ENCODE measurements around the gene CNRIP1. TPM values are rescaled to one million over a fixed set of nuclear protein-coding genes. Genes with fewer than 3 reads are reported as not detected.

The CNRIP1 gene
- total and polyA plus RNA-seq, 3 experiments from 2014 or later: 0.11 TPM; not detected in 2

DNA sequence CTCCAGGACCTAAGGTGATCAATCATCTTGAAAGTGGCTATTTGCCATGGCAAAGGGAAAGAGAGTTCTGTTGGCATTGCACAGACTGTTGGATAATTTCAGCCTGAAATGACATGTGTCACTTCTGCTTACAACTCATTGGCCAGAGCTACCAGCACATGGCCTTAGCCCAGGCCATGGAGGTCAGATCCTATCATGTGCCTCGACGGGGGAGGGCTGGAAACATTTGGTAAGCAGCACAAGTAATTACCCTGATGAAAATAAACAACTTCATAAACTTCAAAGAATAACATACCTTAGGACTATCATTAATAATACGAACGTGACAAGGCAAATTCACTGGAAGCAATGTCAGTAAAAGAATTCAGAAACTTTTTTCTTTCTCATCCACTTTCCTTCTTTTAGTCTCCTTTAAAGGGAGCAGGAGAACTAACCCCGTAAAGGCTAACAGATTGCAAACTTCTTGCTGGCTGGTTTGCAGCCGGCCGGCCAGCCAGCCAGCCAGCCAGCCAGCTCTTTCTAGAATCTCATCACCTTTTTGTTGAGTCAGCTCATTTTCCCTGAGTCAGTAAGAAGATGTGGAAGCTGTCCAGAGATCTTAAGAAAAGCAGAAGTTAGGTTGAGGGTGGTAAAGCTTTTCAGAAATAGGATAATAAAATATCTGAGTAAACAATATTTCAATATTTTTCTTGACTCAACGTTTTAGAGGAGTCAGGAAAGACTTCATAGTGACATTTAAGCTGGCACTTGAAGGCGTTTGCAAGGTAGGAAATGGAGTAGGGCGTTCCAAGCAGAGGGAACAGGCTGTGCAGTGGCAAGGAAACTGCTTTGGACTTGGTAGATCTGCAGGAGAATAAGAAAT is 31.9 kb downstream of the CNRIP1 start:
- ChIA-PET POLR2A (no interaction called here), CTCF (no interaction called here)

DNA sequence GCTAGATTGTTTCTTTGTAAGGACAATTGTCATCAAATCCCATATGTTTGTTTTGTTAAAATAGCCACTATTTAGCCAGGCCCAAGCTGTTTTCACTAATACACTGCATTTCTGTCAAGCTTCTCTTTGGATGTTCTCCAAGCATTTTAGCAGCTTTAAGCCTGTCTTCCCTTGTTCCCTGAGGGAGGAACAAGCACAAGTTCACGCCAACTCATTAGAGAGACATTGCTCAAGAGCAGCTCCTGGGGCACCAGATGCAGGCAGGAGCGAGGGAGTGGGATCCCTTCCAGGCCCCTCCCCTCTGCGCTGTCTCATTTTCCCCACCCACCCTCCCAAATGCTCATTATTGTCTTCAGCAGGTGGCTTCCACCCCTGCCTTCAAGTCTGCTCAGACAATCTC is 34.9 kb downstream of the CNRIP1 start:
- Histone ChIP-seq H3K4me3 (ENCODE audit: low read length) (no peak overlapping the region), H3K27ac (ENCODE audit: low read depth, low read length) (no peak overlapping the region), H3K9me3 (ENCODE audit: low read length) (no peaks in the 10 kb centered on the region), H3K27me3 (ENCODE audit: insufficient read depth, low read length, poor library complexity, severe bottlenecking) (no peaks in the 10 kb centered on the region), H3K4me1 (ENCODE audit: insufficient read depth, low read length) (peaks cover 4% of the 10 kb centered on the region), H3K36me3 (ENCODE audit: insufficient read depth, low read length) (no peaks in the 10 kb centered on the region)
- H3K4me1 Mint-ChIP-seq: peaks cover 0 to 7% (median 0%) of the 10 kb centered on the region in 3 donors
- ChIA-PET POLR2A (no interaction called here), CTCF (interaction anchor here (0.7 to 6.0 kb wide), 5 partner anchors 8 to 163 kb away, joined by 3 to 53 read pairs (median 4); no protein-coding TSS in a partner anchor)
- no peaks in the 10 kb centered on the region for H3K9me3 Mint-ChIP-seq
- H3K36me3 Mint-ChIP-seq: no peaks in the 10 kb centered on the region
- H3K27ac Mint-ChIP-seq: no peak overlapping the region
- H3K4me3 Mint-ChIP-seq: no peak overlapping the region
- DNase-seq: no peak
- H3K27me3 Mint-ChIP-seq: peaks cover 14 to 29% of the 10 kb centered on the region in 2 donors

More for the DNA sequence above, 31.9 kb downstream of the CNRIP1 start:
- no peaks in the 10 kb centered on the region for H3K9me3 Mint-ChIP-seq
- peak overlapping the region in 1 of 8 donors; percentile 62 for H3K27ac Mint-ChIP-seq
- H3K27me3 Mint-ChIP-seq: peaks cover 7 to 32% of the 10 kb centered on the region in 2 donors
- no peaks in the 10 kb centered on the region for H3K36me3 Mint-ChIP-seq
- no peaks in the 10 kb centered on the region for H3K27me3 ChIP-seq (ENCODE audit: insufficient read depth, low read length, poor library complexity, severe bottlenecking)
- H3K4me3 Mint-ChIP-seq: no peak overlapping the region
- no peaks in the 10 kb centered on the region for H3K9me3 ChIP-seq (ENCODE audit: low read length)
- H3K4me1 ChIP-seq (ENCODE audit: insufficient read depth, low read length): no peaks in the 10 kb centered on the region
- H3K4me1 Mint-ChIP-seq: peaks cover 0 to 1% (median 0%) of the 10 kb centered on the region in 3 donors
- H3K4me3 ChIP-seq (ENCODE audit: low read length): no peak overlapping the region
- DNase-seq: no peak
- H3K36me3 ChIP-seq (ENCODE audit: insufficient read depth, low read length): no peaks in the 10 kb centered on the region
- H3K27ac ChIP-seq (ENCODE audit: low read depth, low read length): no peak overlapping the region

DNA sequence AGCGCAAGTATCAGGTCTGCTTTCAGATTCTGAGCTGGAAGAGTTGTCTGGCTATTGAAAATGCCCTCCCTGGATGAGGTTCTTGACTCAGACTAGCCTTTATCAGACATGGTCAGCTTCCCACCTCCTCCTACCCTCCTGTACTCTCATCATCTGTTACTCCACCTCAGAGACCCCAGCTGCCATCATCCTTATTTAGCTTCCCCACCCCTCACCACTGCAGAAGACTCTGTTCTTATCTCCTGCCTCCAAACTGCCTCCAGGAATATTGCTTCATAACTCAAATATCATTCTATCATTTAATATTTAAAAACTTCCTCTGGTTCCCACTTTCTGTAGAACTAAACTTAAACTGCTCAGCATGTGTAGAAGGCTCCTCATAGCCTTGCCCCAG is 36.3 kb downstream of the CNRIP1 start:
- Mint-ChIP-seq H3K4me3 (no peak overlapping the region), H3K4me1 (peaks cover 0 to 7% (median 0%) of the 10 kb centered on the region in 3 donors), H3K27ac (no peak overlapping the region), H3K36me3 (no peaks in the 10 kb centered on the region), H3K9me3 (no peaks in the 10 kb centered on the region), H3K27me3 (peaks cover 12 to 28% of the 10 kb centered on the region in 2 donors)
- ChIA-PET POLR2A (no interaction called here), CTCF (interaction anchor here (0.6 to 6.0 kb wide), 11 partner anchors 8 to 161 kb away, joined by 3 to 53 read pairs (median 4); no protein-coding TSS in a partner anchor)
- H3K36me3 ChIP-seq (ENCODE audit: insufficient read depth, low read length): no peaks in the 10 kb centered on the region
- peaks cover 4% of the 10 kb centered on the region for H3K4me1 ChIP-seq (ENCODE audit: insufficient read depth, low read length)
- H3K27me3 ChIP-seq (ENCODE audit: insufficient read depth, low read length, poor library complexity, severe bottlenecking): no peaks in the 10 kb centered on the region
- no peaks in the 10 kb centered on the region for H3K9me3 ChIP-seq (ENCODE audit: low read length)
- no peak overlapping the region for H3K27ac ChIP-seq (ENCODE audit: low read depth, low read length)
- no peak overlapping the region for H3K4me3 ChIP-seq (ENCODE audit: low read length)
- no peak for DNase-seq

DNA sequence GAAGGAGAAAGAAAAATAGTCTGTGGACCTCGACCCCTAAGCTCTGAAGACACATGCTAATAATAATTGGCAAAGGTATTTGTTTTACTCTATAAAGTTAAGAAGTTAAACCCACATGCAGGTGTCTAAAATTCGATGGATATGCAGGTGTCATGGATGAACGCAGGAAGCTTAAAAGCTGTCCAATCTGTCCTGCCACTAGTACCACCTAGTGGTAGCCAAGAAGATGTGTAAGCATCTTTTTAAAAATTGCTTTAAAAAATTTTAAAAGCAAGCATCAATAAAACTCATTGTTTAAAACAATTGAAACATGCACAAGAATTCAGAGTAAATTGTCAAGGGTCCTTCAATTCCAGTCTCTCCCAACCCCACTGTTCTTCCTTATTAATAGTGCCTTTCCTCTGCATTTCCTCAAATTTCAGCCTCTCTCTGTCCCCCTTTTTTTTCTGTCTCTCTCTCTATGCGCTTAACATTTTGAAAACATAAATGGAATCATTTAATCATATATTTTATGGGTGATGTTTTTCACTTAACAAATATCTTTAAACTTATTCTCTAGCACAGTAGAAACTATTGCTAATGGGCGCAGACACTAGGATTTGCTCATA is 36.8 kb downstream of the CNRIP1 start:
- no peak overlapping the region for H3K27ac ChIP-seq (ENCODE audit: low read depth, low read length)
- peak in 3 of 5 donors; percentile 2 to 40 (median 40) for DNase-seq
- CTCF ChIA-PET: interaction anchor here (0.6 to 6.0 kb wide), 14 partner anchors 9 to 161 kb away, joined by 3 to 53 read pairs (median 4); no protein-coding TSS in a partner anchor
- no peaks in the 10 kb centered on the region for H3K36me3 ChIP-seq (ENCODE audit: insufficient read depth, low read length)
- no peaks in the 10 kb centered on the region for H3K9me3 ChIP-seq (ENCODE audit: low read length)
- no peak overlapping the region for H3K4me3 Mint-ChIP-seq
- POLR2A ChIA-PET: no interaction called here
- H3K4me3 ChIP-seq (ENCODE audit: low read length): no peak overlapping the region
- no peak overlapping the region for H3K27ac Mint-ChIP-seq
- peaks cover 0 to 7% (median 0%) of the 10 kb centered on the region in 3 donors for H3K4me1 Mint-ChIP-seq
- H3K27me3 Mint-ChIP-seq: peaks cover 11 to 27% of the 10 kb centered on the region in 2 donors
- H3K27me3 ChIP-seq (ENCODE audit: insufficient read depth, low read length, poor library complexity, severe bottlenecking): no peaks in the 10 kb centered on the region
- H3K9me3 Mint-ChIP-seq: no peaks in the 10 kb centered on the region
- H3K36me3 Mint-ChIP-seq: no peaks in the 10 kb centered on the region
- peaks cover 4% of the 10 kb centered on the region for H3K4me1 ChIP-seq (ENCODE audit: insufficient read depth, low read length)

DNA sequence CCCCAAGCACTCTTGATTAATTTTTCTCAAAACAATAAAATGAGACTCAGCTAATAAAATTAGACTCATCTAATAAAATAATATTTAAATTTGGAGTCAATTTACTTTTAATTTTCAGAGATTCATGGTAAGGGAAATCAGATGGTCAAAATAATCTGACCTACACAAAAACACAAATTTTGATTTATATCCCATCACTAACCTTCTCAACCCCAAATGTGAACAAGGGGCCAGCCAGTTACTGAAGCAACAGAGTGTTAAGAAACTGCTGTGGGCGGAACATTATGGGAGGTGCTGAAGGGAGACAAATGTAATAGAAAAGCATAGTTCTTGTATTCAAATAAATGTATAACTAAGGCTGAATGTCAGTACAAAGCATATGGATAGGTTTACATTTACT is 39.0 kb downstream of the CNRIP1 start:
- DNase-seq: no peak
- ChIA-PET CTCF (interaction anchor here (1.0 kb wide), 1 partner anchor 161 kb away, joined by 3 read pairs; no protein-coding TSS in a partner anchor), POLR2A (no interaction called here)
- no peaks in the 10 kb centered on the region for H3K36me3 Mint-ChIP-seq
- H3K4me1 Mint-ChIP-seq: peaks cover 0 to 7% (median 0%) of the 10 kb centered on the region in 3 donors
- no peak overlapping the region for H3K4me3 Mint-ChIP-seq
- no peaks in the 10 kb centered on the region for H3K36me3 ChIP-seq (ENCODE audit: insufficient read depth, low read length)
- peaks cover 14 to 36% of the 10 kb centered on the region in 2 donors for H3K27me3 Mint-ChIP-seq
- no peak overlapping the region for H3K27ac Mint-ChIP-seq
- H3K27ac ChIP-seq (ENCODE audit: low read depth, low read length): no peak overlapping the region
- H3K4me1 ChIP-seq (ENCODE audit: insufficient read depth, low read length): peaks cover 4% of the 10 kb centered on the region
- H3K27me3 ChIP-seq (ENCODE audit: insufficient read depth, low read length, poor library complexity, severe bottlenecking): no peaks in the 10 kb centered on the region
- no peaks in the 10 kb centered on the region for H3K9me3 ChIP-seq (ENCODE audit: low read length)
- no peaks in the 10 kb centered on the region for H3K9me3 Mint-ChIP-seq
- no peak overlapping the region for H3K4me3 ChIP-seq (ENCODE audit: low read length)

DNA sequence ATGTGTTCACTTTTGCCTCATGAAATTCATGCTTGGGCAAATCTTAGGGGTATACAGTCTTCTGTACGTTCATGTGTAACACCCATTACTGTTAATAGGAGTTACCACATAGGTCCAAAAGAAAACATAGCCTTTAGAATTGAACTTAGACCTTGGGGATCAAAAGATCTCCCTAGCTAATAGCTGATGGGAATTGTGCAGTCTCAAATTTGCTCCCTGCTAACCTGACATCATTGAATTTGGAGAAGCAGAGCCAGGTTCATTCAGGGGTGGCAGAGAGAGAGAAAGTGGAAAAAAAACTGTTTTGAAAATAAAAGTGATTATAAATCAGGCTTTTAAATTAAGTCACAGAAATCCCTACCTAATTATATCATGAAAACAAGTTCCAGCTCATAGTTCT is 39.4 kb downstream of the CNRIP1 start:
- Mint-ChIP-seq H3K4me1 (peaks cover 0 to 7% (median 0%) of the 10 kb centered on the region in 3 donors), H3K27ac (no peak overlapping the region), H3K9me3 (no peaks in the 10 kb centered on the region), H3K27me3 (peaks cover 14 to 40% of the 10 kb centered on the region in 2 donors), H3K36me3 (no peaks in the 10 kb centered on the region), H3K4me3 (no peak overlapping the region)
- POLR2A ChIA-PET: no interaction called here
- H3K9me3 ChIP-seq (ENCODE audit: low read length): no peaks in the 10 kb centered on the region
- peaks cover 4% of the 10 kb centered on the region for H3K4me1 ChIP-seq (ENCODE audit: insufficient read depth, low read length)
- H3K36me3 ChIP-seq (ENCODE audit: insufficient read depth, low read length): no peaks in the 10 kb centered on the region
- no peak overlapping the region for H3K4me3 ChIP-seq (ENCODE audit: low read length)
- no peak for DNase-seq
- H3K27me3 ChIP-seq (ENCODE audit: insufficient read depth, low read length, poor library complexity, severe bottlenecking): peaks cover under 1% of the 10 kb centered on the region
- CTCF ChIA-PET: interaction anchor here (1.0 kb wide), 1 partner anchor 161 kb away, joined by 3 read pairs; no protein-coding TSS in a partner anchor
- H3K27ac ChIP-seq (ENCODE audit: low read depth, low read length): no peak overlapping the region

DNA sequence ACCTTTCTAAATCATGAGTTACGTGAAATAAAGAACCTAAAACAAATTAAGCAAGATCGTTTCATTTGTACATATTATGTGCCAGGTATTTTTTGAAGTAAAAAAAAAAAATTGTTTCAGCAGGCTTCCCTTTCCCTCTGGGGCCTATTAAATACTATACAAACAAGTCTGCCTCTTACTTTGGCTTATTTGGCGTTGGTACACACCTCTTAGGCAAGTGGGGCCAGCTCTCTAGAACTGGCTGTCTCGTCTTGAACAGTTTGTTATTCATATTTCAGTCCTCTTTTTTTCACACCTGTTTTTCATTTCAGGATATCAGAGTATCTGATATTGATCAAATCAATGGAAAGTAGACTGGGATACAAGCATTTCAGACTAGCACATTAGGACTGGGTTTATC is 40.1 kb downstream of the CNRIP1 start:
- Histone ChIP-seq H3K4me1 (ENCODE audit: insufficient read depth, low read length) (peaks cover 4% of the 10 kb centered on the region), H3K27me3 (ENCODE audit: insufficient read depth, low read length, poor library complexity, severe bottlenecking) (peaks cover 3% of the 10 kb centered on the region), H3K9me3 (ENCODE audit: low read length) (no peaks in the 10 kb centered on the region), H3K36me3 (ENCODE audit: insufficient read depth, low read length) (no peaks in the 10 kb centered on the region), H3K27ac (ENCODE audit: low read depth, low read length) (no peak overlapping the region), H3K4me3 (ENCODE audit: low read length) (no peak overlapping the region)
- Mint-ChIP-seq H3K4me1 (peaks cover 0 to 7% (median 0%) of the 10 kb centered on the region in 3 donors), H3K27ac (no peak overlapping the region), H3K36me3 (no peaks in the 10 kb centered on the region), H3K9me3 (no peaks in the 10 kb centered on the region), H3K27me3 (peaks cover 14 to 43% of the 10 kb centered on the region in 2 donors), H3K4me3 (no peak overlapping the region)
- ChIA-PET CTCF (no interaction called here), POLR2A (no interaction called here)
- DNase-seq: no peak

DNA sequence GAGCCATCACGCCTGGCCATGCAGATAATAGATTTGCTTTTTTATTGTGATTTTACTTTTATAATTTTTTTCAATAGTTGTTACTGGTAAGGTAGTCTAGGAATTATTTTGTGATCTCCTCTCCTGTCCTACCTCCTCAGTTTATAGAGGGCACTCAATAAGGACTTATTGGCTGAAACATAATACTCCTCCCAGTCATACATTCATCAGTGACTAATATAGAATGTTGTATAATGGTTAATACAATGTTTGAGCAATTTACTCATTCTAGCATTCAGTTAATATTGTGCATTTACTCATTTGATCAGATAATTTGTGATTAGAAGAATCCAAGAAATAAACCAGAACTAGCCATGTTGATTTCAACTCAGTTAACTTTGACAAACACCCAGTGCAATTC is 41.6 kb downstream of the CNRIP1 start:
- POLR2A ChIA-PET: no interaction called here
- DNase-seq: no peak

More for the DNA sequence above, 41.6 kb downstream of the CNRIP1 start:
- CTCF ChIA-PET: interaction anchor here (1.0 kb wide), 1 partner anchor 156 kb away, joined by 3 read pairs; no protein-coding TSS in a partner anchor
- H3K27me3 ChIP-seq (ENCODE audit: insufficient read depth, low read length, poor library complexity, severe bottlenecking): peaks cover 3% of the 10 kb centered on the region
- H3K27ac Mint-ChIP-seq: no peak overlapping the region
- peaks cover 10 to 45% of the 10 kb centered on the region in 2 donors for H3K27me3 Mint-ChIP-seq
- H3K27ac ChIP-seq (ENCODE audit: low read depth, low read length): no peak overlapping the region
- peaks cover 4% of the 10 kb centered on the region for H3K4me1 ChIP-seq (ENCODE audit: insufficient read depth, low read length)
- peaks cover 0 to 7% (median 0%) of the 10 kb centered on the region in 3 donors for H3K4me1 Mint-ChIP-seq
- H3K9me3 Mint-ChIP-seq: no peaks in the 10 kb centered on the region
- H3K4me3 ChIP-seq (ENCODE audit: low read length): no peak overlapping the region
- no peak overlapping the region for H3K4me3 Mint-ChIP-seq
- no peaks in the 10 kb centered on the region for H3K36me3 Mint-ChIP-seq
- no peaks in the 10 kb centered on the region for H3K36me3 ChIP-seq (ENCODE audit: insufficient read depth, low read length)
- H3K9me3 ChIP-seq (ENCODE audit: low read length): no peaks in the 10 kb centered on the region
